Adrenal gland (tissue), 5 donors: Measurements from ENCODE around the gene BTBD18.

Source experiments
- POLR2A ChIP-seq, 2 donors: fragments of 450-650 bp; IDR thresholded peaks; one replicate each; pipeline ENCODE4 v1.6.1; 2017; ENCODE audit warnings: antibody characterized with exemption in 2 of 2, mild to moderate bottlenecking in 2 of 2, moderate library complexity in 1 of 2
- TF ChIP-seq, protein P1 (sequence below), 6 experiments: fragments of 450-650 bp in 4 of 6; fragments of 200-600 bp in 2 of 6; sonication (generic) in 1 of 6; IDR thresholded peaks; 1 replicate in 5 of 6; 2 replicates in 1 of 6; pipeline versions ENCODE4 v1.5.1 to v1.8.0; 2016 to 2021; ENCODE audit warnings: antibody characterized with exemption in 6 of 6, mild to moderate bottlenecking in 2 of 6, moderate library complexity in 1 of 6
- donor health status: DM: no; HTN: no; CAD: no.

DNA sequence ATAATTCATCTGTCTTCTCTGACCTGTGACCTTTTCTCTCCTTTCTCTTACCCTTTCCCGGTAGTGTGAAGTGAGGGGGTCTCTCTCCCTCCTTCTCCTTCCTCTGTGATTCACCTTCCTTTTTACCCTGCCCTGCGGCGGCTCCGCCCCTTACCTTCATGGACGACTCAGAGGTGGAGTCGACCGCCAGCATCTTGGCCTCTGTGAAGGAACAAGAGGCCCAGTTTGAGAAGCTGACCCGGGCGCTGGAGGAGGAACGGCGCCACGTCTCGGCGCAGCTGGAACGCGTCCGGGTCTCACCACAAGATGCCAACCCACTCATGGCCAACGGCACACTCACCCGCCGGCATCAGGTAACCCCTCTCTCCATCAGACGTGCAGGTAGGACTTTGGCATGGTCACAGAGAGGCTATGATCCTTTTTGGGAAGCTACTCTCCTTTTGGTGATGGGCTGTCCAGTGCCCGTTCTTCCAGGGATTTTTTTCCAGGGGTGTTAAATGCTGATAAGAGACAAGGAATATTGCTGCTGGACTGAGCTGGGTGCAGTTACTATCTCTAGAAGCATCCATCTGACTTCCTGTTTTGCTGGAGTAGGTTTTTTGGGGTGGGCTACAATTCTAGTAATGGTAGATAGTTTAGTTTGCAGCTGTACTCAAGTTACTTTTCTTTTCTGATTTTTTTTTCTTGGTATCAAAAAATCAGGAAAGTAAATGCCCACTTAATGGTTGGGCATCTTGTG is 39.9 kb upstream of the BTBD18 start:
- TF ChIP-seq, protein P1, sequence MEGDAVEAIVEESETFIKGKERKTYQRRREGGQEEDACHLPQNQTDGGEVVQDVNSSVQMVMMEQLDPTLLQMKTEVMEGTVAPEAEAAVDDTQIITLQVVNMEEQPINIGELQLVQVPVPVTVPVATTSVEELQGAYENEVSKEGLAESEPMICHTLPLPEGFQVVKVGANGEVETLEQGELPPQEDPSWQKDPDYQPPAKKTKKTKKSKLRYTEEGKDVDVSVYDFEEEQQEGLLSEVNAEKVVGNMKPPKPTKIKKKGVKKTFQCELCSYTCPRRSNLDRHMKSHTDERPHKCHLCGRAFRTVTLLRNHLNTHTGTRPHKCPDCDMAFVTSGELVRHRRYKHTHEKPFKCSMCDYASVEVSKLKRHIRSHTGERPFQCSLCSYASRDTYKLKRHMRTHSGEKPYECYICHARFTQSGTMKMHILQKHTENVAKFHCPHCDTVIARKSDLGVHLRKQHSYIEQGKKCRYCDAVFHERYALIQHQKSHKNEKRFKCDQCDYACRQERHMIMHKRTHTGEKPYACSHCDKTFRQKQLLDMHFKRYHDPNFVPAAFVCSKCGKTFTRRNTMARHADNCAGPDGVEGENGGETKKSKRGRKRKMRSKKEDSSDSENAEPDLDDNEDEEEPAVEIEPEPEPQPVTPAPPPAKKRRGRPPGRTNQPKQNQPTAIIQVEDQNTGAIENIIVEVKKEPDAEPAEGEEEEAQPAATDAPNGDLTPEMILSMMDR (IDR thresholded peaks at IDR 0.05) = no peak
- TF ChIP-seq POLR2A (IDR thresholded peaks at IDR 0.05) = no peak
